Stimulated activated CD4-positive, alpha-beta T cell treated with anti-CD3 and anti-CD28 coated beads, Interleukin-4, amount 100 ng/mL, for 48 hours (primary cell): ENCODE measurements around the gene PRKAA1.

Experiments used
- DNase-seq, 2 donors: peaks; one replicate each; pipeline ENCODE4 v3.0.0-alpha.2; 2020; ENCODE audit warnings: low read depth in 2 of 2

PRKAA1 gene

GRCh38 chr5:40798012-40798800 is at the start of gene PRKAA1:
PRKAA1 (minus strand) TSS chr5:40798374; CDS start chr5:40798189, 185 bp downstream.
- DNase-seq: peak; percentile 80 to 81

DNA sequence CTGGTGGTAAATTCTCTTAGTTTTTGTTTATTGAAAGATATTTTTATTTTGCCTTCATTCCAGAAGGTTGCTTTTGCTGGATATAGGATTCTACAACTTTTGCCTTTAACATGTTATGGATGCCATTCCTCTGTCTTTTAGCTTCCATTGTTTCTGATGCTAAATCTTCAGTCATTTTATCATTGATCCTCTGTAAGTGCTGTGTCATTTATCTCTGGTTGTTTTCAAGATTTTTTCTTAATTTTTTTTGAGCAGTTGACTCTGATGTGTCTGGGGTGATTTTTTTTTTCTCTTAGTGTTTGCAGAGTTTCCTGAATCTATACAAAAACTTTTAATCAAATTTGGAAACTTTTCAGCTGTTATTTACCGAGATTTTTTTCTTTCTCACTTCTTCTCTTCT is 49.4 kb upstream of the PRKAA1 start:
- no peak for DNase-seq

GRCh38 chr5:40846371-40846770 is 48.2 kb upstream of the PRKAA1 start:
- no peak for DNase-seq

DNA sequence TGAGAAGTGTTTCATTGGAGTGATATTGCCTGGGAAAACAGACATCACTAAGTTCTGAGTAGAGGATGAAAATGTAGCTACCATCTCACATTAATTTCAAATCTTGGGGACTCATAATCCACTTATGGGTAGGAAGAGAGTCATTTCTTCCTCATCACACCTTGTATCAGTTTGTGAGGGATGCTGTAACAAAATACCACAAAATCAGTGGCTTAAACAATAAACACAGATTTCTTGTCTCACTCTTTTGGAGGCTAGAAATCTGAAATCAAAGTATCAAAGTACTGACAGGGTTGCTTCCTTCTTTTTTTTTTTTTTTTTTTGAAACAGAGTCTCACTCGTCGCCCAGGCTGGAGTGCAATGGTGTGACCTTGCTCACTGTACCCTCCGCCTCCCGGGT is 46.4 kb upstream of the PRKAA1 start:
- DNase-seq: no peak

DNA sequence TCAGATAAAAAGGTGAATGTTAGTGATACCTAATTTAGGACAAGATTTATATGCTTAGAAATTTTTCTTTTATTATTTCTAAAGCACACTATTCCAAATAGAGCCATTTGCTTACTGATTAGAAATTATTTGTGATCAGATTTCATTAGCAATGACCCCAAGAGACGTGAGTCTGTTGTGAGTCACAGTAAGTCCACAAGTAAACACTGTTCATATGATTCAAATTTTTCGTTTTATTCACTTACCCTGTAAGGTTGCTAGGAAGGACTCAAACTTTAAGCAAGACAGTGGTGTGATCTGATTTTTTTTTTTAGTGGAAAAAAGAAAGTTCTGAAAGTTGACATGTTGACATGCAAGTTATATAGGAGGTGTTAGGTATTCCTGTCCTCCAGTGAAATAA is 44.2 kb upstream of the PRKAA1 start:
- DNase-seq: no peak

- no peak for DNase-seq
These were observed 43.1 kb upstream of the PRKAA1 start, which contains the start of gene CARD6 for GRCh38 chr5:40841068-40841805. CARD6 (plus strand) TSS chr5:40841367; CDS start chr5:40841383, 16 bp downstream.

GRCh38 chr5:40838086-40838485 is 39.9 kb upstream of the PRKAA1 start:
- DNase-seq: no peak

GRCh38 chr5:40834849-40835787 is 36.9 kb upstream of the PRKAA1 start, which contains the start of gene RPL37:
RPL37 (minus strand) TSS chr5:40835222; CDS start chr5:40835185, 37 bp downstream.
- peak; percentile 79 to 89 for DNase-seq

DNA sequence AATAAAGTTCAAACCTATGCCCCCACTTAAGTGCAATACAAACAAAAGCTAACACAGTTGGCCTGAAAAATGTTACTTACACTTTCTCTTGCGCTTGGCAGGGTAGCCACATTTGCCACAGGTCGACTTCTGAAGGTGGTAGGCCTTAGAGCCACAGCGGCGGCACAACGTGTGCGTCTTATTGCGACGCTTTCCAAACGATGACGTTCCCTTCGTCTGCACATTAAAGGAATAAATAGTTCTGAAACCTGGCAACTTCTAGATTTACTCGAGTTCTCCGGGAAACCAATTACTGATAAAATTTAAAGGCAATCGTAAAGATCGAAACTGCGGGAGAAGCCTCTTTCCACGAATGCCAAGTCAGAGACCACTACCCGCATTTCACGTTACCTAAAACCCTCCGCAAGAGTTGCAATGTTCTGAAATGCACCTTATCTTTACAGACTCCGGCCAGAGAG is 36.2 kb upstream of the PRKAA1 start:
- no peak for DNase-seq

GRCh38 chr5:40833712-40834229 is 35.6 kb upstream of the PRKAA1 start:
- no peak for DNase-seq

DNA sequence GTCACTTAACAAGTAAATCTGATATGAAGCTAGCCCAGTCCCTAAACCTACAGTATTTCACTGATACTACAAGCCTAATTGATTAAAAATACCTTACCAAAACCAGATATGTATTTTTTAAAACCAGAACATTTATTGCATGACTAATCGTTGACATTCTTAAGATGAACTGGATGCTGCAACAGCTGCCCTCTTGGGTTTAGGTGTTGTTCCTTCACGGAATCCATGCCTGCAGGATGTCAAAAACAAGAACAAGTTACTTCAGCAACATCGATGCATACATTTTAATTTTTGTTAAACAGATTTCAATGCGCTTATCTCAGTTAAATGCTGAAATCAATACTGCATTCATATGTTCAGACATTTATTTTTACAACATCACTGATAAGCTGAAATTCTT is 34.2 kb upstream of the PRKAA1 start:
- no peak for DNase-seq

- DNase-seq: no peak
These were observed 33.4 kb upstream of the PRKAA1 start for GRCh38 chr5:40831346-40832210.

GRCh38 chr5:40829748-40830533 is 31.8 kb upstream of the PRKAA1 start:
- no peak for DNase-seq

GRCh38 chr5:40828690-40829661 is 30.8 kb upstream of the PRKAA1 start:
- DNase-seq: no peak

GRCh38 chr5:40828021-40828631 is 30.0 kb upstream of the PRKAA1 start:
- DNase-seq: no peak

- DNase-seq: no peak
These were observed 29.2 kb upstream of the PRKAA1 start for GRCh38 chr5:40827188-40827977.

DNA sequence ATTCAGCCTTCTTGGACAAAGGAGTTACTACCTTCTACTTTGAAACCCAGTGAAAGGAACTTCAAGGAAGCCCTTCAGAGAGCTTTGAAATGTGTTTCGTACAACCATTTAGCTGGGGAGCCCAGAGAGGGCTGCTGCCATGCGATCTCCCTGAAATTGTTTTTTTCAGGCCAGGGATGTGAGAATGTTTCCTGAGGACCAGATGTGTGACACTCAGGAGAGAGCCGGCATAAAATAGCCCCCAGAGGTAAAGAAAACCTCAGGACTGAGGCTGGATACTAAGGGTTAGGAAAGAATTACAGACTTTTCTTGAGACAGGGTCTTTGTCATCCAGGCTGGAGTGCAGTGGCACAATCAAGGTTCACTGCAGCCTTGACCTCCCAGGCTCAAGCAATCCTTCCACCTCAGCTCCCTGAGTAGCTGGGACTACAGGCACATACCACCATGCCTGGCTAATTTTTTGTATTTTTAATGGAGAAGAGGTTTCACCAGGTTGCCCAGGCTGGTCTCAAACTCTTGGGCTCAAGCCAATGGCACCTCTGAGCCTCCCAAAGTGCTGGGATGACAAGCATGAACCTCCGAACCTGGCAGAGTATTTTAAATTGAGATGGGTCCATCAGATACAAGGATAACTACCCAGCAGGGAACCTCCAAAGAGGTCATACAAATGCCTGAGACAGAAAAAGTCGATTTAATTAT is 28.5 kb upstream of the PRKAA1 start:
- no peak for DNase-seq
